PC-9 (cell line): ENCODE measurements around the gene DNASE1L1. TPM values are rescaled to one million over a fixed set of nuclear protein-coding genes. Genes with fewer than 3 reads are reported as not detected.
A peak's percentile ranks its signal among the peaks of the same experiment; 100 is the strongest.
"Not testable (repeated sequence)": the region's sequence is repeated elsewhere in the genome, so short reads cannot be mapped to it uniquely, and the experiment has no call there.

ENCODE experiments used
- BruUV-seq: library from RNA; stranded (reverse); fragments of 400-500 nt; replicated peaks from 2 replicates; lab custom pipeline; 2021; lab: Mats Ljungman, UMichigan
- CTCF ChIA-PET: fragments of 300-600 bp; sonication (Branson Sonifier 250); formaldehyde crosslinking; loops from one replicate; lab custom pipeline; 2022; ENCODE audit warnings: antibody characterized with exemption; lab: Charles Lee
- POLR2A ChIA-PET: fragments of 300-600 bp; sonication (Branson Sonifier 250); formaldehyde crosslinking; loops from one replicate; lab custom pipeline; 2022; ENCODE audit warnings: antibody characterized with exemption; ENCODE audit not compliant: unreplicated experiment; lab: Charles Lee
- DNase-seq, 2 experiments: peaks; one replicate each; pipeline versions ENCODE4 v3.0.0 to v3.0.0-alpha.2; 2015 to 2022; ENCODE audit warnings: mixed read lengths in 1 of 2
- H2AFZ ChIP-seq: fragments of 200-600 bp; sonication (generic); 2 replicates; pipeline ENCODE4 v1.8.1; 2017; ENCODE audit warnings: antibody characterized with exemption
- H3F3A ChIP-seq: fragments of 200-600 bp; sonication (generic); 2 replicates; pipeline ENCODE4 v1.8.1; 2017; ENCODE audit warnings: antibody characterized with exemption, mild to moderate bottlenecking, low read depth; ENCODE audit not compliant: insufficient read depth
- H3K27ac ChIP-seq: fragments of 200-600 bp; sonication (generic); 2 replicates; pipeline ENCODE4 v1.6.1; 2016; ENCODE audit warnings: mixed run types
- H3K27me3 ChIP-seq: fragments of 200-600 bp; sonication (generic); 2 replicates; pipeline ENCODE4 v1.6.1; 2016; ENCODE audit warnings: low read depth, mixed run types; ENCODE audit not compliant: insufficient read depth
- H3K36me3 ChIP-seq: fragments of 200-600 bp; sonication (generic); 2 replicates; pipeline ENCODE4 v1.6.1; 2016; ENCODE audit warnings: low read depth, mixed run types
- H3K4me1 ChIP-seq: fragments of 200-600 bp; sonication (generic); replicated peaks from 2 replicates; pipeline ENCODE4 v1.6.1; 2016; ENCODE audit warnings: mixed run types; ENCODE audit not compliant: insufficient read depth
- H3K4me2 ChIP-seq: fragments of 200-600 bp; sonication (generic); 2 replicates; pipeline ENCODE4 v1.6.1; 2017; ENCODE audit warnings: mixed run types
- H3K4me3 ChIP-seq: fragments of 200-600 bp; sonication (generic); 2 replicates; pipeline ENCODE4 v1.6.1; 2016; ENCODE audit warnings: mixed run types
- H3K79me2 ChIP-seq: fragments of 200-600 bp; sonication (generic); 2 replicates; pipeline ENCODE4 v1.6.1; 2017; ENCODE audit warnings: low read depth, mixed run types
- H3K9me2 ChIP-seq: fragments of 200-600 bp; sonication (generic); 2 replicates; pipeline ENCODE4 v1.8.1; 2017; ENCODE audit warnings: mild to moderate bottlenecking; ENCODE audit not compliant: insufficient read depth
- H3K9me3 ChIP-seq: fragments of 200-600 bp; sonication (generic); 2 replicates; pipeline ENCODE4 v1.8.1; 2016; ENCODE audit warnings: low read depth; ENCODE audit not compliant: insufficient read depth
- H4K20me1 ChIP-seq: fragments of 200-600 bp; sonication (generic); 2 replicates; pipeline ENCODE4 v1.8.1; 2017; ENCODE audit not compliant: insufficient read depth
- EZH2 ChIP-seq: fragments of 200-600 bp; sonication (generic); IDR thresholded peaks from 2 replicates; pipeline ENCODE4 v1.8.0; 2017; ENCODE audit warnings: antibody characterized with exemption, low read depth
- intact Hi-C: fragments of 100-400 bp; cut with micrococcal nuclease; formaldehyde crosslinking; loops from one replicate; pipeline ENCODE4 v1.10.0; 2022; ENCODE audit not compliant: unreplicated experiment
- total RNA-seq: library from RNA; stranded (reverse); gene quantifications from 2 replicates; pipeline ENCODE4 v1.2.3, GENCODE V29; 2021
- TF ChIP-seq, protein P1 (sequence below): fragments of 200-600 bp; sonication (generic); conservative IDR thresholded peaks from 2 replicates; pipeline ENCODE4 v1.6.1; 2017; ENCODE audit warnings: mixed run types, antibody characterized with exemption, mild to moderate bottlenecking, moderate library complexity

The DNASE1L1 gene
- total RNA-seq, 1 experiment from 2014 or later, result 28.3 TPM

DNA sequence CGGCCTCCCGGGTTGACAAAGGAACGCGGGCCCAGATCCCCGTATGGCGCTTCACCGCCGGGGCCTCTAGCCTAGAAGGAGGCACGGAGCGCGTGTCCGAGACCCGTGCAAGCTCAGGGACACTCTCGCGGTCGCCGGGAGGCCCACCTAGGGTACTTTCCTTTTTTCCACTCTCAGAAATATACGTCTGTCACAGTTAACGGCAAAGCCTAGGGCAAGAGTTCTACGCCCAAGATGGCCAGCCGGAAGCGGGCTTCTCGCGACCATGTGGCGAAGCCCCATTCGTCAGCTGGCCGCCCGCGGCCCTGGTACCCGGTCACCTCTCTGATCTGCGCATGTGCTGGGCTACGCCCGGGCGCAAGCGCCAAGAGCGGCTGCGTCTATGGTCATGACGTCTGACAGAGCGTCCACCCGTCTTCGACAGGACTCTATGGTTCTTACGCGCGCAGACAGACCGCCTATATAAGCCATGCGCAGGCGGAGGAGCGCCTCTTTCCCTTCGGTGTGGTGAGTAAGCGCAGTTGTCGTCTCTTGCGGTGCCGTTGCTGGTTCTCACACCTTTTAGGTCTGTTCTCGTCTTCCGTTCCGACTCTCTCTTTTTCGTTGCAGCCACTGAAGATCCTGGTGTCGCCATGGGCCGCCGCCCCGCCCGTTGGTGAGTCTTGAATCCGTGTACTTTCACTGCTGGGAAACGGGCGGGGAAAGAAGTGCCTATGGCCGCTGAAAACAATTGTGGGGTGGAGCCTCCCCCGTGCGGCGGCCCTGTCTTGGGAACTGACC is 11.0 kb downstream of the DNASE1L1 start, which contains the start of gene RPL10:
Gene RPL10, plus strand, starts transcription at position 490 of the 780 bp plus-strand sequence. Its CDS starts 143 bp downstream, at position 633.
- TF ChIP-seq, protein P1, sequence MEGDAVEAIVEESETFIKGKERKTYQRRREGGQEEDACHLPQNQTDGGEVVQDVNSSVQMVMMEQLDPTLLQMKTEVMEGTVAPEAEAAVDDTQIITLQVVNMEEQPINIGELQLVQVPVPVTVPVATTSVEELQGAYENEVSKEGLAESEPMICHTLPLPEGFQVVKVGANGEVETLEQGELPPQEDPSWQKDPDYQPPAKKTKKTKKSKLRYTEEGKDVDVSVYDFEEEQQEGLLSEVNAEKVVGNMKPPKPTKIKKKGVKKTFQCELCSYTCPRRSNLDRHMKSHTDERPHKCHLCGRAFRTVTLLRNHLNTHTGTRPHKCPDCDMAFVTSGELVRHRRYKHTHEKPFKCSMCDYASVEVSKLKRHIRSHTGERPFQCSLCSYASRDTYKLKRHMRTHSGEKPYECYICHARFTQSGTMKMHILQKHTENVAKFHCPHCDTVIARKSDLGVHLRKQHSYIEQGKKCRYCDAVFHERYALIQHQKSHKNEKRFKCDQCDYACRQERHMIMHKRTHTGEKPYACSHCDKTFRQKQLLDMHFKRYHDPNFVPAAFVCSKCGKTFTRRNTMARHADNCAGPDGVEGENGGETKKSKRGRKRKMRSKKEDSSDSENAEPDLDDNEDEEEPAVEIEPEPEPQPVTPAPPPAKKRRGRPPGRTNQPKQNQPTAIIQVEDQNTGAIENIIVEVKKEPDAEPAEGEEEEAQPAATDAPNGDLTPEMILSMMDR, result no peak
- TF ChIP-seq EZH2, result no peak
- no peaks in the 10 kb centered on the region for H3K27me3 ChIP-seq
- H4K20me1 ChIP-seq, result peaks cover 22% of the 10 kb centered on the region
- H3K36me3 ChIP-seq, result peaks cover 20% of the 10 kb centered on the region
- ChIA-PET POLR2A (interaction anchor here (0.5 to 0.7 kb wide), 3 partner anchors 27 to 76 kb away, joined by 4 to 14 read pairs (median 11); no protein-coding TSS in a partner anchor), CTCF (interaction anchor here (1.2 to 4.4 kb wide), 2 partner anchors 11 to 24 kb away, joined by 5 to 14 read pairs; partner anchors contain the start of genes DNASE1L1 and FLNA)
- peaks cover 52% of the 10 kb centered on the region for H3F3A ChIP-seq
- H3K79me2 ChIP-seq, result peaks cover 29% of the 10 kb centered on the region
- no peaks in the 10 kb centered on the region for H3K9me3 ChIP-seq
- peaks cover 12% of the 10 kb centered on the region for H3K4me1 ChIP-seq
- peak within 1 kb of the TSS; percentile 66; the same call in 1 of the 2 replicates for H2AFZ ChIP-seq
- no peaks in the 10 kb centered on the region for H3K9me2 ChIP-seq
- peak; percentile 92 to 98 for DNase-seq
- H3K27ac ChIP-seq, result peak within 1 kb of the TSS; percentile 97
- H3K4me3 ChIP-seq, result peak within 1 kb of the TSS; percentile 93
- H3K4me2 ChIP-seq, result peak within 1 kb of the TSS; percentile 94
- no TSS peak for BruUV-seq
- intact Hi-C loops, result loop anchor here (5.0 kb wide), 4 partner anchors 44 to 134 kb away; partner anchors contain the start of genes FAM50A, PLXNA3 and UBL4A

DNA sequence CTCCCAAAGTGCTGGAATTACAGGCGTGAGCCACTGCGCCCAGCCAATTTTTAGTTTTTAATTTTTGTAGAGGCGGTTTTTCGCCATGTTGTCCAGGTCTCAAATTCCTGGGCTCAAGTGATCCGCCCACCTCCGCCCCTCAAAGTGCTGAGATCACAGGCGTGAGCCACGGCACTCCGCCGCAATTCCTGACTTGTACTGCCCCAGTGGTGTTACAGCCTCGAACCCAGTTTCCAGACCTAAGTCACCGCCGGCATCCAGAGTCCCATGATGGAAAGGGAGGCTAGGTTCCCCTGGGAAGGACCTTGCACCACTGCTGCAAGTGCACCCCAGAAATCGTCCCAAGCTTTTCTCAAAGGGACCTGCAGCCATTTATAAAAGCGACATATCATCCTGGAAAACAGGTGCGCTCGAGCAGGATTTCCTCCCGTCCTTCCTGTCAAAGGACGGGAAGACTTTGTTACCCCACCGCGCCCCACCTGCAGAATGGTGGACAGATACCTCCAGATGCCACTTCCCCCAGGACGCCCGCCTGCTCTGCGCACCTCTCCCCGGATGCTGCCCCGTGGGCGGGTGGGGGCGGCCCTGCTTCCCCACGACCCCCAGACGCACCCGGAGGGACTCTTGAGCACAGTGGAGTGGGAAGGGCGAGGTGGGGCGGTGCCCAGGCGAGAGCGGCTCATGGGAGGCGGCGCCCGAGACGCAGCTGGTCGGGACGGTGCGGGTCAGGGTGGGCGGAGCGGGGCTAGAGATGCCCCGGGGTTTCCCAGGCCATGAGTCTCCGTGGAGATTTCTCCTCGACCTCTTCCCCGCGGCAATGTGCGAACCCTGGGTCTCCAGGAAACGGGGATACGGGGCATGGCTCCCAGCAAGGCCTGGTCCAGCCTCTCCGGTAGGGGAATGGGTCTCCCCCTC is 11.8 kb downstream of the DNASE1L1 start:
- Histone ChIP-seq H3K4me2 (peak overlapping the region; percentile 94), H3K4me3 (peak overlapping the region; percentile 93), H3F3A (peaks cover 50% of the 10 kb centered on the region), H4K20me1 (peaks cover 22% of the 10 kb centered on the region), H3K4me1 (peaks cover 12% of the 10 kb centered on the region), H3K9me2 (no peaks in the 10 kb centered on the region), H3K79me2 (peaks cover 29% of the 10 kb centered on the region), H3K27me3 (no peaks in the 10 kb centered on the region), H3K9me3 (no peaks in the 10 kb centered on the region), H3K27ac (peak overlapping the region; percentile 97), H3K36me3 (peaks cover 20% of the 10 kb centered on the region), H2AFZ (peak overlapping the region; percentile 66; the same call in 1 of the 2 replicates)
- TF ChIP-seq, protein P1, result no peak
- TF ChIP-seq EZH2, result no peak
- POLR2A ChIA-PET, result interaction anchor here (0.5 to 1.0 kb wide), 6 partner anchors 22 to 77 kb away, joined by 3 to 14 read pairs (median 4); no protein-coding TSS in a partner anchor
- DNase-seq, result peak; percentile 68 to 84
- CTCF ChIA-PET, result interaction anchor here (4.4 kb wide), 1 partner anchor 23 kb away, joined by 14 read pairs; the partner anchor contains the start of gene FLNA
- BruUV-seq, result TSS peak; percentile 53
- intact Hi-C loops, result loop anchor here (5.0 kb wide), 4 partner anchors 45 to 135 kb away; partner anchors contain the start of genes FAM50A, PLXNA3 and UBL4A

DNA sequence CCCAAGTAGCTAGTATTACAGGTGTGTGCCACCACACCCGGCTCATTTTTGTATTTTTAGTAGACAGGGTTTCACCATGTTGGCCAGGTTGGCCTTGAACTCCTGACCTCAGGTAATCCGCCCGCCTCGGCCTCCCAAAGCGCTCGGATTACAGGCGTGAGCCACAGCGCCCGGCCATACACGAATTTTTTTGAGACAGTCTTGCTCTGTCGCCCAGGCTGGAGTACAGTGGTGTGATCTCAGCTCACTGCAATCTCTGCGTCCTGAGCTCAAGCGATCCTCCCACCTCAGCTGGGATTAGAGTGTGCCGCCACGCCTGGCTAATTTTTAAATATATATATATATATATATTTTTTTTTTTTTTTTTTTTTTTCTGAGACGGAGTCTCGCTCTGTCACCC is 12.7 kb downstream of the DNASE1L1 start:
- H3K27me3 ChIP-seq, H2AFZ ChIP-seq, BruUV-seq, H3K9me3 ChIP-seq, H3K9me2 ChIP-seq: not testable (repeated sequence)
- intact Hi-C loops, result loop anchor here (5.0 kb wide), 4 partner anchors 46 to 136 kb away; partner anchors contain the start of genes FAM50A, PLXNA3 and UBL4A
- Histone ChIP-seq H4K20me1 (peaks cover 20% of the 10 kb centered on the region), H3K27ac (peak overlapping the region; percentile 97), H3K79me2 (peaks cover 29% of the 10 kb centered on the region), H3K36me3 (peaks cover 20% of the 10 kb centered on the region), H3F3A (peaks cover 41% of the 10 kb centered on the region), H3K4me2 (peak overlapping the region; percentile 66), H3K4me3 (peak overlapping the region; percentile 93; the same call in 1 of the 2 replicates), H3K4me1 (peaks cover 12% of the 10 kb centered on the region)
- ChIA-PET CTCF (interaction anchor here (4.4 kb wide), 1 partner anchor 22 kb away, joined by 14 read pairs; the partner anchor contains the start of gene FLNA), POLR2A (interaction anchor here (0.6 to 1.0 kb wide), 6 partner anchors 22 to 378 kb away, joined by 3 to 10 read pairs (median 4); no protein-coding TSS in a partner anchor)
- peak in 1 of 2 experiments; percentile 57 for DNase-seq

DNA sequence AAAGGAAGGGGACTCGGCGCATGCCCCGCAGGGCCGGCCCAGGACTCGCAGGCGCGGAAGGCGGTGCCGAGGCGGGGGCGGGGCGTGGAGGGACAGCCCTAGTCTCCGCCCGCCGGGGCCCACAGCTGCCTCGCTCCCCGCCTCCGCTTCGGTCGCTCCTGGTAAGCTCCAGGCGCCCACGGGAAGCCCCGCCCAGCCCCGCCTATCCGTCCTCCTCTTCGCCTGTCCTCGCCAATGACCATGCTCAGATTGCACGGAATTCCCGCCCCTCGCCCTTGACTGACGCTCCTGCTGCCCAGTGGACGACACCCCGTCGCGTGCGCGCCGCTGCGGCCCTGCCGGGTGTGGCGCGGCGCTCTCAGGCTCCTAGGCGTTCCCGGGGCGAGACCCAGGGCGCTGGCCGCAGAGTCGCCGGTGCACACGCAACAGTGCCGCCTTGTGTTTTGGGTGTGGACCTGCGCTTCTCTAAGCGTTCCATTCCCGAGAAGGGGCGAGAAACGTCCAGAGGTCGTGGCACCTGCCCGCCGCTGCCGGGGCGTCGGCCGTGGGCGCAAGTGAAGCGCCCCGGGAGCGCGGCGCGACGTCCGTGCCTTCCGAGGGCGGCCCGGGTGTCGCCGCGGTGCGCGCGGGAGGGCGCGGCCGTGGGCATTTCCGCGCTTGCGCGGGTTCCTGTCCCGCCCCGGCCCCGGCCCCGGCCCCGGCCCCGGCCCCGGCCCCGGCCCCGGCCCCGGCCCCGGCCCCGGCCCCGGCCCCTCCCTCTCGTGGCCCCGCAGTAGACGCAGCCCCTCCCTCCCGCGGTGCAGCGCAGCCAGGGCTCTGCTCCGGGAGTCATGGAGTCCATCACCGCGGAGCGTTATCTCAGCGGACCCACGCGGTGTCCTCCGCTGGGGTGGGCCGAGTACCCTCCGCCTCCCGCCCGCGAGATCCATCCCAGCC is 19.0 kb downstream of the DNASE1L1 start:
- POLR2A ChIA-PET, CTCF ChIA-PET, H3K36me3 ChIP-seq, H3K9me3 ChIP-seq, H3K27me3 ChIP-seq, H3F3A ChIP-seq, H3K4me3 ChIP-seq, intact Hi-C loops, H2AFZ ChIP-seq, BruUV-seq, H3K79me2 ChIP-seq, H4K20me1 ChIP-seq, H3K4me2 ChIP-seq, H3K27ac ChIP-seq, H3K9me2 ChIP-seq, H3K4me1 ChIP-seq: not testable (repeated sequence)
- peak in 1 of 2 experiments; percentile 55 for DNase-seq
